GM19239 (cell line): ENCODE data around the gene TMEM269.
"Not testable (repeated sequence)": the region's sequence is repeated elsewhere in the genome, so short reads cannot be mapped to it uniquely, and the experiment has no call there.

Experiments used
- DNase-seq: peaks from one replicate; pipeline ENCODE4 v3.0.0; 2011; ENCODE audit warnings: low spot score; ENCODE audit not compliant: insufficient read length
- FAIRE-seq: peaks from 2 replicates; lab custom pipeline; 2011; peaks lifted over from hg19 to GRCh38; lab: Jason Lieb, UNC

Gene TMEM269

DNA sequence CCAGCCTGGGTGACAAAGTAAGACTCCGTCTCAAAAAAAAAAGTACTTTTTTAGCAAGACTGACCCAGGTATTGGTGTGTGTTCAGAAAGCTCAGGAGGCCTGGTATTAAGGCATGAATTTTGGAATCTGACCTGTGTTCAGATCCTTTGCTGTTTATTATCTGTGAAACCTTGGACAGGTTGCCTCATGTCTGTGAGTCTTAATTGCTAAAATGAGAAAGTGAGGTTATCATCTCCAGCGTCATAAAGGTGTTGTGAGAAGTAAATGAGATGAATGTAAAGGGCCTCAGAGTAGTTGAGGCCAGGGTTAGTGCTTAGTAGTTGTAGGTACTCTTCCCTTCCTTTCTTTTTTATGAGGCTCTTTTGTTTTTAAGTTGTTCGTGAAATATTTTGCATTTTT lies 15.0 kb upstream of the TMEM269 start:
- no peak for FAIRE-seq

DNA sequence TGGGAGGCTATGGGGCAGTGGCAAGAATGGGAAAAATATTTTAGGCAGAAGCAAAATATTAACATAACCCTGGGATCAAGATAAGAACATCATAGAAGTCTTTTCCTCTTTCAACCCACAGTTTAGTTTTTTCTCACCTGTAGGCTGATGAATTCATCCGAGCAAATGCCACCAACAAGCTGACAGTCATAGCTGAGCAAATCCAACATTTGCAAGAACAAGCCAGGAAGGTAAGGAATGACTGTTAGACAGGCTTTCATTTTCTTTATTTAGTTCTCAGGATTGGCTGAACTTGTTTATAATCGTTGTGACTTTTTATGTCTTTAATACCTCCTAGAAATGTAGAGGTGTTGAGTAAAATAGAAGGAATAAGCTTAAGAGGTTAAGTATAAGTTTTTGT lies 11.4 kb upstream of the TMEM269 start:
- no peak for DNase-seq
- FAIRE-seq, result no peak

More for the DNA sequence above, 15.0 kb upstream of the TMEM269 start:
- no peak for DNase-seq

DNA sequence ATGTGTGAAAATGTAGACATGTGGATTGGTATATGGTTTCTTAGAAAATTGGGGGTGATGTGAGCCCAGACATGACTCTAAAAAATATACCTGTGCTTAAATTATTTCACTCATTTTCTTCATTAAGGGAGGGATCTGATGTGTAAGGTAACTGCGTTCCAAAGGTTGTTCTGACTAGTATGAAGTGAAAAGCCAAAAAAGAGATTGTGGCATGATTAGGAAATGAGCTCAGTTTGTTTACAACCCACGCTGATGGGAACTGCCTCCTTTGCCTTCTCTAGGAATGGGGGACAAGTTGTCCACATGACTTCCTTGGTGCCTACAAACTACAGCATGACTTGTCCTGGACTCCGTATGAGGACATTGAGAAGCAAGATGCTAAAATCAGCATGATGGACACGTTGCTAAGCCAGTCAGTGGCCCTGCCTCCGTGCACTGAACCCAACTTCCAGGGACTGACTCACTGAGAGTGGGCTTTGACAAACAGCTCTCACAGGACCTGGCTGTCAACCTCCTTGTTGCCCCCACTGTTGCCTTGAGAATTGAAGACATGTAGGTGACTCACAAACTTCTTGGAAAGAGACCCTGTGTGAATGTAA lies 9.8 kb upstream of the TMEM269 start:
- no peak for FAIRE-seq
- no peak for DNase-seq

DNA sequence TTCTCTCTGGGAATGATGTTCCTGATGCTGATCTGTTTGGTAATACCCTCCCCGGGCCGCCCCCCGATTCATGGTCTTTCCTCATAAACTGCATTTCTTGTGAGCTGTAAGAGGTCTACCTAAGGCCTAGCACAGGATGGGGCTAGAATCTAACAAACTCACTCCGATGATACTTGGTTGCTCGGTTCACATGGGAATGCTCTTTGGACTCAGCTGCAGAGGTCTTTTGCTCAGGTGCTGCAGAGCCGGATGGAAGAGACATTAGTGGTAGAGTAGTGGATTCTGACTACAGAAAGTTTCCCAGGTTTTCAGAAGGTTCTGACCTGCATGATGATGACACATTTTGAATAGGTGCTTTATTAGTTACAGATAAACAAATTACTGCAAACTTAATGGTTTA lies 8.3 kb upstream of the TMEM269 start:
- DNase-seq (no peak), FAIRE-seq (no peak)

DNA sequence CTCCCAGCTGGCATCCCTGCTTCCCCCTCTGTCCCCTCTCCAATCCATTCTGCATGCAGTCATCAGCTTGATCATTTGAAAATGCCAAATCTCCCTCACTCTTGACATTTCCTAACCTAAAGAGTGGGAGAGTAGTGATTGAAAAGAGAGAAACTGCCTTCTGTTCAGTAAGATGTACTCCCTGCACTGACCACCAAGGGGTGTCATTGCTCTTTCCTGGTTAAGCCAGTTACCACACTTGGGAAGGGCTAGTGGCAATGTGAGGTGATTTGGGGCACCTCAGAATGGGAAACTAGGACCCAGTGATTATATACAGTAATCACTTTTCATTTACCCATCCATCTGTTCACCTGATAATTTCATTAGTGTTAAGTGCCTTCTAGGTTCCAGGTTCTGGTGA lies 6.9 kb upstream of the TMEM269 start:
- peak; percentile 30 for DNase-seq

DNA sequence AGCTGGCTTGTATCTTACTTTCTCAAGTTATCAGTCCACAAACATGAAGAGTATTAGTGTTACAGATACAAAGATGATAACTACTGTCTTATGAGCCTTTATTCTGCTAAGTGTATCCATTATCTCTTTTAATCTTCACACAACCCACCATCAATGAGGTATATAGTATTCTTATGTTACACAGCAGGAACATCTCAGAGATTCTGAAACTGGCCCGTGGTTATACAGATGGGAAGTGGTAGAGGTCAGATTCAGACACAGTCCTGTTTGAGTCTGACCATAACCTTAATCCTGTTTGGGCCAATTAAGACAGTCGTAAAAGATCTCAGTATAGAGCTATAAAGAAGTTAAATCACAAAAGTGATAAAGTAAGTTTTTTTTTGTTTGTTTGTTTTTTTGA lies 5.1 kb upstream of the TMEM269 start:
- DNase-seq (no peak), FAIRE-seq (peak; percentile 76)

More for the DNA sequence above, 6.9 kb upstream of the TMEM269 start:
- no peak for FAIRE-seq

DNA sequence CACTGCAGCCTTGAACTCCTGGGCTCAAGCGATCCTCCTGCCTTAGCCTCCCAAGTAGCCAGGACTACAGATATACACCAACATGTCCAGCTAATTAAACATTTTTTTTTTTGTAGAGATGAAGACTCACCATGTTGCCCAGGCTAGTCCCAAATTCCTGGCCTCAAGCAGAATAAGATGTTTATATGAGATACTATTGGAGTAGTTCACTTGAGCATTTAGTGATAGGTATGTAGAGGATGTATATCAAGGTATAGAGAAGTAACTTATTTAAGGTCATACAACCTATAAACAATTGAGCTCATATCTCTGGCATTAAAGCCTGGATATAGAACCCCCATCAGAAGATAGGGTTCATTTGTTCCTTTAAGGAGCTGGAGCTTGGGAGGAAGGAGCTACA lies 4.6 kb upstream of the TMEM269 start:
- no peak for FAIRE-seq
- no peak for DNase-seq

DNA sequence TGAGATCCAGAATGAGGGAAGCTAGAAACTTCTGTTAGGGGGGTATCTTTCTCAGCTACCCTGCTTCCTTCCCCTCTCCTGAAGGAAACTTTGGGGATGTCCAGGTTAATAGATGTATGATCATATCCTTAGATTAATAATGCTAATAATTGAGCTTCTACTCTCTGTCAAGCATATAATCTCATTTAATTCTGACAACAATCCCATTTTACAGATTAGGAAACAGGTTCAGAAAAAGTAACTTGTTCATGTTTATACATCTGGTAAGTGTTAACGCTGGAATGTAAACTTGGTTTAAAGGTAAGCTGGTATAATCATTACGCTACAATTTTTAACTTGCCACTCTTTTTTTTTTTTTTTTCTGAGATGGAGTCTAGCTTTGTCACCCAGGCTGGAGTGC lies 1.7 kb upstream of the TMEM269 start:
- FAIRE-seq (no peak), DNase-seq (no peak)

DNA sequence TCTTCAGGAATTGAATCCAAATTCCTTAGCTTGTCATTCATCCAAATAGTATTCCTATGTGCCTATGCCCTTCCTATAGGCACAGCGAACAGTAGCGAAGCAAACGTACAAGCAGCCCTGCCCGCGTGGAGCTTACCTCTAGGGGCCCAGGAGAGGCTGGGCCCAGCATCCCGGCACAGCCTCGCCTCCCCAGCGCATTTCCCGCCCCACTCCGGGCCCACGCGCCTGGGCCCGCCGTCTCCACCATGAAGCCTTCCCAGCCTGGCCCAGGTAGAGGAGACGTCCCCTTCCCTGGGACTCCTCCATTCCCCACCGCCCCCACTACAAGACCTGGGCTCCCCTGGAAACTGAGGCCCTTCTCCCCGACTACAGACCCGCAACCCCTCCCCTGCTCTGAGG lies 245 bp upstream of the TMEM269 start:
- DNase-seq (no peak), FAIRE-seq (no peak)

DNA sequence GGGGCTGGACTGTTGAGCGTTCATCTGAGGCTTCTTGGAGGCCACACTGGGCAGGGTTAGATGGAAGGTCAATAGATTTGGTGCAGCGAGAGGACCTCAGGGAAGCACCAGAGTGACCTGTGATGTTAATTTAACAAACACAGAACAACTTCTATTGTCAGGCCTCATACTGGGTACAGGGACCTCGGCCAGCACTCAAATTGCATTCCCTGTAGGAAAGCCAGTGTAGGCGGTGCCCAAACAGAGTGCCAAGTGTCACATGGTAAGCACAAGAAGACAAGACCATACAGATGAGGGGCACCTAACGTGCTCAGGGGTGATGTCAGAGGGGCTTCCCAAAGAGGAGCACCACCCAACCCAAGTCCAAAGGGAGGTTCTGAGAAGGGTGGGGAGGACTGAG lies 1.3 kb downstream of the TMEM269 start:
- DNase-seq (no peak), FAIRE-seq (no peak)

DNA sequence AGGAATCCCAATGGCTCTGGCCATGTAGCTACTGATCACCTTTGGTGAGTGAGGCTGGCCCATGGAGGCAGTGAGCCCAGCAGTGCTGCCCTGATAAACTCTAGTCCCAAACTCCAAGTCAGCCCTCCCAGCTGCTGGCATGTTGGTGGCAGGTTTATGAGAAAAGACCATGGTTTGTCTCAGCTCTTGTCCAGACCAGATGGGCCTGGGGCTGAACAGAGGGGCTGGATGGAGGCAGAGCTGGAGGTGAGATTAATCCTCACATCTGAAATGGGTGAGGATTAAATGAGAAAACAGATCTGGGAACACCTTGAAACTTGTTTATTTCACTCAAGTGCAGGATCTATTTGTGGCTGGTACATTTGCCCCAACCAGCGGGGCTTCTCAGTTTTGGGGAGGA lies 3.2 kb downstream of the TMEM269 start:
- FAIRE-seq (no peak), DNase-seq (no peak)

DNA sequence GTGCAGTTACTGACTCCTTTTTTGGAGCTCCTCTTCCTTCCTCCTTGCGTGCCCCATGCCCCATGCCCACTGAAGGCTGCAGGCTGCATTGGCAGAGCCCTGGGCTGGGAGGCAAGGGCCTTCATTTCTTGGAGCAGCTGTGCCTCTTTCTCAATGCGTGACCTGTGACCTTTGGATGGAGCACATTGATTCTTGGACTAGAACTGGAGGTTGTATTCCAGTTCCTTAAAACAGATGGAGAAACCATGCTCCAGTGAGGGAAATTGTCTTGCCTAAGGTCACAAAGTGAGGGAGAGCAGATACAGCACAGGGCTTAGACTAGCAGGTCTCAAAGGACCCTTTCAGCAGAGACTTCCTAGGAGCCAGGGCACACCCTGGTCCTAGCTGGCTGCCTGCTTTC lies 9.0 kb downstream of the TMEM269 start:
- DNase-seq (no peak), FAIRE-seq (no peak)

DNA sequence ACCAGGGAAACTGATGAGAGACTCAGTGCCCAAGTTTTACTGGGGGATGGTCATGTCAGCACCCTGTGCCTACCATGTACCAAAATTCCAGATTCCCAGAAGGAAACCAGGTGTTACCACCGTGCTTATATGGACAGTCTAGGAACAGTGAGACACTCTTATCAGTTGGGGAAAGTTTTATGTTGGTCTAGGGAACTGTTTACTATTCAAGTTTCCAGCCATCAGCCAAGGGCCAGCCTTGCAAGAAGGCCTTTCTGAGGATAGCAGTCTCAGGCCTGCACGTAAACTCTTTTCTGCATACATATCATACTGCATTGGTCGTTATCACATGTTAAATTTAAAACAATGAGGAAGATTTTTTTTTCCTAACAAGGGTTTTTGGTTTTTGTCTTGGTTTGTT lies 12.6 kb downstream of the TMEM269 start:
- FAIRE-seq (no peak), DNase-seq (no peak)

DNA sequence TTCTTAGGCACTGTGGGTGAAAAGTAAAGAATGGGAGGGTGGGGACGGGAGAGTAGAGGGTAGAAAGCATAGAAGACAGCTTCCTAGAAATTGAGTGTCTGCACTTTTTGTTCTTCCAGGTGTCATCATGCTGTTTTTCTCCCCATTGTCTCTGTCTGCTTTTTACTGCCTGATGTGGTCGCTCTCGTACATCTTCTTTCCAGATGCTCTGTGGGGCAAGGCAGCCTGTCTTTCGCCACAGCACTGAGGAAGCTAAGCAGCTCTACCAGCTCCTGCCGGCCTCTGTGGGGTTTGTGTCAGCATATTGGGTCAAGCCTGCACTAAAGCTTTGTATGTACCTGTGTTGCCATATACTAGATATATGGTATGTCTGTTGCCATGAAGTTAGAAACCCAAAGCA lies 13.2 kb downstream of the TMEM269 start:
- FAIRE-seq (no peak), DNase-seq (no peak)

DNA sequence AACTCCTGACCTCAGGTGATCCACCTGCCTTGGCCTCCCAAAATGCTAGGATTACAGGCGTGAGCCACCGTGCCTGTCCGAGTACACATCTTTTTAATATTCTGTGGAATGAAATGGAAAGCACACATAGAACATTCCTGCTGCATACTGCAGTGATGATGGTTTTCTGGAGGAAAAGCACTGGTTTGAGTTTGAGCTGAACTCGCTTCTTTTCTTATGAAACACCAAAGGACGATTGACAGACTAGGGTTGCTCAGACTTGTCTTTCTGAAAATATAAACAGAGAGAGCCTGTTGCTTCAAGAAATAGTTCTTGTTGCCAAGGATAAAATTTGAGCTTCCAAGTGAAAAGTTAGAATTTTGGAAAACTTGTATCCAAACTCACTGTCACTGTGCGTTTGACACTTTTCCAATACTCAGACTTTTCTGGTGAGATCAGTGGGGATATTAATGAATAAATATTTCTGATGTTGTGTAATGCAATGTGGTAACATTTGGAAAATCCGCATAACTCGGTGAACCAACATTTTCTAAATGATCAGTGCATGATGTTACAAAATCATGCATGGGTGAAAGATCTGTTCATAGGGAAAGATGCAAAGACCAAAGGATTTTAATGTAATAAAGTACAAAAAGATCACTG lies 17.2 kb downstream of the TMEM269 start:
- no peak for FAIRE-seq
- no peak for DNase-seq

DNA sequence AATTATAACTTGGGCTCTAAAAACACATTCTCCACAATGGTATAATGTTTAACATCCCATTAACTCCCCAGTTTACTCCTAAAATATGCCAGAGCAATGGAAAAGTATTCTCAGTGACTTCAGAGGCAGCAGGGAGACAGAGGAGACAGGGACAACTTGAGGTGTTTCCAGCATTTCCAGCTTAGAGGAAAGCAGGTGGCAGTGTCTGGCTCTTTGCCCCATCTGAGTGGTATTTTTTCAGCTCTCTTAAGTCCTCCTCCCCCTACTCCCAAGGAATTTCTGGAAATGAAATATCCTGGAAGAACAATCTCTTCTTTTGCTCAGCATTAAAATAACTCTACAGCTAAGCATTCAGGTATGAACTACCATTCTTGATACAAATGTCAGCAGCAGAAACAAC lies 21.4 kb downstream of the TMEM269 start:
- no peak for DNase-seq
- FAIRE-seq, result no peak

DNA sequence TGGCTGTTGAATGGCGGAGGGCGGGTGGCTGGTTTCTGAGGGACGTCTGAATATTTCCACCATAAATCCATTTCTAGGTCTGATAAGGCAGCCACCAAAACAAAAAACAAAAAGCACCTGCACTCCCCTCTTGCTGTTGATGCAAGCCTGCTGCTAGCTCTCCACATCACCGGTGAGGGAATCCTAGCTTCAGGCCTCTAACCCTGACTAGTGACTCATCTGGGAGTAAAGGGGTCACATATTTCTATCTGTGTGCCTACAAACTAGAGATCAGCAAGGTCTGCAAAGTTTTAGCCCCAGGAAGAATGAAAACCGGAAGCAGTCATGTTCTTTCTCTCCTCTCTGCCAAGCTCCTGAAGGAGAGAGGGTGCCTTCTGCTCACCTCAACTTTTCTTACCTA lies 21.8 kb downstream of the TMEM269 start:
- FAIRE-seq (no peak), DNase-seq (no peak)

DNA sequence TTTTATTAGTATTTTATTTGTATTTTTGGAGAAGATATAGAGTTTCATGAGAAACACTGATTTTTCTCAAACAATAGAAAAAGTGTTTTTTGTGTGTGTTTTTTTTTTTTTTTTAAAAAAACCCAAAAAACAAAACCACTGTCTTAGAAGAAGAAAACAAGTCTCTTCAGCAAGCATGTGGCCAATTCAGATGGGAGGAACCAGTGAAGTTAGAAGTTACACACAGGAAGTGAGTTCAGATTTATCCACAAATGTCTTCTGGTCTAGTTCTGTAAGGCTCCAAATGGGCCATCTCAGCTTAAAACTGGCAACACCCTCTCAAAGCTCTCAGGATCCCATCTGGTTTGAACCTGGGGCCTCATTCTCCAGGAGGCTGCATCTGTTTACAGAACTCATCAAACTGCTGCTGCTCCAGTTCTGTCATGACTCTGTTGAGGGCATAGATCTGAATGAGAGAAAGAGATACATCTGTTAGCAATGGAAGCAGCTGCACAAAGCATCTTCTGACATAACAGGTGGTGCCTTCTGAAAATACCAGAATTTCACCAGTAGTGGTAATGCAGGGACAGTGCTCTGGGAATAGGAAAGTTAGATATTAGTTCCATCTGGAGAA lies 22.4 kb downstream of the TMEM269 start:
- no peak for FAIRE-seq
- no peak for DNase-seq

DNA sequence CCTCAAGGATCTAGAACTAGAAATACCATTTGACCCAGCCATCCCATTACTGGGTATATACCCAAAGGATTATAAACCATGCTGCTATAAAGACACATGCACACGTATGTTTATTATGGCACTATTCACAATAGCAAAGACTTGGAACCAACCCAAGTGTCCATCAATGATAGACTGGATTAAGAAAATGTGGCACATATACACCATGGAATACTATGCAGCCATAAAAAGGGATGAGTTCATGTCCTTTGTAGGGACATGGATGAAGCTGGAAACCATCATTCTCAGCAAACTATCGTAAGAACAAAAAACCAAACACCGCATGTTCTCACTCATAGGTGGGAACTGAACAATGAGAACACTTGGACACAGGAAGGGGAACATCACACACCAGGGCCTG lies 30.0 kb downstream of the TMEM269 start:
- DNase-seq, FAIRE-seq: not testable (repeated sequence)

DNA sequence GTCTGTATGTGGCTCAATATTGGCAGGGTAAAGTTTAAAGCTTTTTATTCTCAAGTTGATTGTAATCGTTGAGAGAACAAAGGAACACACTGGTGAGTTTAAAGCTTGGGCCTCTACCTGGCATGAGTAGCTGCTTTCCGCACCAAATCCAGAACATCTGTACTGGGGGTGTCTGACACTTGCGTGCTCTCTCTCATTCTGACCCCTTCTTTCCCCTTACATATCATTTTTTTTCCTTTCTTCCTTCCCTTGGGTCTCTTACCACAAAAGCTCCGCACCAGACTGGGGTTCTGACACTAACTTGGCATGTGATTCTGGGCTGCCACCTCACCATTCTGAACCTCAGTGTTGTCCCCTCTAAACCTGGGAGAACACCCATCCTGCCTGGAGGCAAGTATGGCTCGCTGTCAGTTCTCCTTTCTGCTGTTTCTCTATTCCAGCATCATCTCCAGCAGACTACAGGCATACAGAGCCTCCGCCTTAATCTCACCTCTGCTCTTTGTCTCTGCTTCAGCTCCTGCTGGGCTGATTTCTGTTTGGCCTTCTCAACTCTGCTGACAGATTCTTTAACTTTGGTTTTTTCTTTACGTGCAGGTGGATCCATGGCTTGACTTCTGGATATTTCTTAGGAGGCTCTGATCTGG lies 31.3 kb downstream of the TMEM269 start:
- DNase-seq (no peak), FAIRE-seq (no peak)
